Measurements from ENCODE around the gene DUSP22.

DUSP22 gene

GRCh38 chr6:296151-297122, 4.2 kb downstream of the DUSP22 start:
- DNase-seq (ENCODE audit: low spot score), result no peak

DNA sequence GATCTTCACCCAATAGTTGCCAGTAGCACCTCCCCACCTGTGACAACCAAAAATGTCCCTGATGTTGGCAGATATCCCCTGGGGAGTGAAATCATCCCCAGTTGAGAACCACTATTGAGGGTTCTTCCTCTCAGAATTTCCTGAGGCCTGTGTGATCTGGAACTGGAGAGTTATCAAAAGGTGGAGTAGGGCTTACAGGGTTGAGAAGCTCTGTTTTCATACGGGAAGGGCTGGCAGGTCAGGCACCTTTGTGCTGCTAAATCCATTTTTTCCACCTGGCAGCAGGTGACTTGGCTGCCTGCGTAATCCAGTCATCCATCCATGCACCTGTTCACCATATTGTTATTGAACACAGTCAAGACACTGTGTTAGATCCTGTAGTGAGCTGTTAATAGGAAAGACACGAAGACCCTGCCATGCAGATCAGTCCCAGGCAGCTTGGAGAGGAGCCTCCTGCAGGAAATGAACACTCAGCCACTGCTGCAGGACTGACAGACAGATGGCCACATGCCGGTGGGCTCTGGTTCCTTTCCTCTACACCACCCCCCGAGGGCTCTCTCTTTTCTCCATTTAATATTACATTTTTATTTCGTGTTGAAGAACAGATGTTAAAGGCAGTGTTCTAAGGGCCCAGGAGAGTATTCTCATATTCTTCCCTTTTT, 5.4 kb downstream of the DUSP22 start:
- no peak for DNase-seq (ENCODE audit: low spot score)

DNA sequence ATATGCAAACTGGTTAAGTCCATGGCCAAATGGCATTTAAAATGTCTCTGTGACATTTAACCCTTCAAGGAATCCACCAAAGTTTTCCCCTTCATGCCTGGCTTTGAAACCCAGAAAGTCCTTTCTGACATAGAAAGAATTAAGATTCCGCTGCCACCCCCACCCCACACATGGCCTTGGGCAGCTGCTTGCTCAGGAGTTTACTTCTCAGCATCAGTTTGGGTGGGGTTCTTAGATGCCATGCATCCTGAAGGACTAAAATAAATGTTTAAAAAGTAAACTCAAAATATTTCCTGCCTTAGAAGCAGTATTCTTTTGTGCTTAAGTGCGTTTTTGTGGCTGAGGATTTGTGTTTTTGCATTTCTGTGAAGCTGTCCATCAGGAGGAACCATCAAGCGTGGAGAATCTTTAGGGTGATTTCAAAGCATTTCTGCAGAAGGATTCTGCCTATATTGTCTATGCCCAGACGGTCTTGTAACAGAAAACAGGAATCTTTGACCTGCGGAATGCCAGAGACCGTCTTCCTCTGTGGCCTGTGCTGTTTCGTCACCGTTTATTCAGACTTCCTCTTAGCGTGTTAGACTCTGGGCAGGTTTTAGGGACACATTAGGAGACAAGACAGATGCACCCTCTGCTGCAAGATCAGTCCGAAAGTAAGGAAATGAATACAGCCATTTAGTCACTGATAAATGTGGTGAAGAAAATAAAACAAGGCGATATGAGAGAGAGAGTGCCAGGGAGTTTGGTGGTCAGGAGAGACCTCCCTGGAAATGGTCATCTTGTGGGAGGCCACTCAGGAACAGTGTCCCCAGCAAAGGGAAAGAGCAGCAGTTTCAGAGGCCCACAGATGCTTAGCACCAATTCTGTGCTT, 6.2 kb downstream of the DUSP22 start:
- no peak for DNase-seq (ENCODE audit: low spot score)

DNA sequence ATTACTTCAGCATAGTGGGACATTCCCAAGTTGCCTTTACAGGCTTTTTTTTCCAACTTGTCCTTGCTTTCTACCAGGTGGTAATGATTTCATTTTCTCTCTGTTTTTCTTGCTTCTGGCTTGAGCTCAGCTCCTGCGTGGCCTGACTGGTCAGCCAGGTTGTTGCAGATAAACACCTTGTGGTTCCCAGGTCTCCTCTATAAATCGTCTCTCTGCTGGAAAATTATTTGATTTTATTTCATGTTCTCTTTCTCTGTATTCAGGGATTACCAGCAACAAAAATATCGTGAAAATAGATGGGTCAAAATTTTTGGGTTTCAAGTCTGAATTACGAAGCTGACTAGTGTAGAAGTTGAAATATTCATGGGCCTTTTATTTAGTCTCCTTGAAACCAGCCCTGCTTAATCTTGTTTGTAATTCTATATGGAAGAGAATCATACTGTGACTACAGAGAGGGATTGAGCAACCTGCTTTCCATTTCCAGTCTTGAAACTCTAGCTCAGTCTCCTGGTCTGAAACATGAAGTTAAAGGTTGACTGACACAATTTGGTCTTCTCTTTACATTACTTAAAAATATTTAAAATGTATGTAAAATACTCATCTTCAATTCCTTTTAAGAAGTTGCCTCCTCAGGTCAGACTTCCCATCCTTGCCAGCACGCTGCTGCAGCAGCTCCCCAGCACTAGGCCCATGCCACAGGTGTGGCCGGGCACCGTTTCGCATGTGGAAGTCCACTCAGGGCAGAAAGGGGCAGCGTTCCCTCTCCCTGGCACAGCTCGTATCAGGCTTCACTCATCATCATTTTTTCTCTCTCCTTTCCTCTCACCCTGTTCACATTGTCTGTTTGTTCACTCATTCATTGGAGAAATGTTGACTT, 7.1 kb downstream of the DUSP22 start:
- no peak for DNase-seq (ENCODE audit: low spot score)

GRCh38 chr6:300026-300425, 7.7 kb downstream of the DUSP22 start:
- DNase-seq (ENCODE audit: low spot score), result no peak

DNA sequence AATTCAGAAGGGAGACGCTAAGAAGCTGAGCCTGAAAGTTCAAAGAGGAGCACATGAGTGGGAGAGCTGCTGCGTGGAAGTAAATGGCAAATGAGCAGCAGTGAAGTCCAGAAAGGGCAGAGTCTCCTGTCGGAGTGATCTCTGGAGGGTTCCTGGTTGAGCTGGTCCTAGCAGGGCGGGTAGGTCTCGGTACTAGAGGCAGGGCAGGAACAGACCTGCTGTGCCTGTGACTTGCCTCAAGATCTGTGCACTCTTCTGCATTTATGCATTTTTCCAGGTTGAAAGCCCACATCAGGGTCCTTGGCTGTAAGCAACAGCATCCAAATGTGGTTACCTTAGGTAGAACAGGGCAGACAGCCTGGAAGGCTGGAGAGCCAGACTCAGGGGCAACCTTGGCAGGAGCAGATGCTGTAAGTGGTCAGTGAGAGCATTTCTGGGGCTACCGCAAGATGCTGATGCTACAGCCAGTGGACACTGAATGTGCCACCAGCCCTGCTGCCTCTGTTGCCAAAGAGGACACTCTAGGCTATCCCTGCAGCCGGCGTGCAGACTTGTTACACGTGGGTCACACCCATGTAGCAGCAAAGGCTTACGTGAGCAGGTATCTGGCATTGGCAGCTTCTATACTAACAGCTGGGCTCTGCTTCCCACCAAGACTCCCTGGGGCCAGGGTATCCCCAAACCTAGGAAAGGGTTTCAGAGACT, 8.4 kb downstream of the DUSP22 start:
- no peak for DNase-seq (ENCODE audit: low spot score)

- DNase-seq (ENCODE audit: low spot score), result no peak
Observed at GRCh38 chr6:301526-301925, 9.2 kb downstream of the DUSP22 start.

GRCh38 chr6:301929-302705, 9.8 kb downstream of the DUSP22 start:
- no peak for DNase-seq (ENCODE audit: low spot score)

DNA sequence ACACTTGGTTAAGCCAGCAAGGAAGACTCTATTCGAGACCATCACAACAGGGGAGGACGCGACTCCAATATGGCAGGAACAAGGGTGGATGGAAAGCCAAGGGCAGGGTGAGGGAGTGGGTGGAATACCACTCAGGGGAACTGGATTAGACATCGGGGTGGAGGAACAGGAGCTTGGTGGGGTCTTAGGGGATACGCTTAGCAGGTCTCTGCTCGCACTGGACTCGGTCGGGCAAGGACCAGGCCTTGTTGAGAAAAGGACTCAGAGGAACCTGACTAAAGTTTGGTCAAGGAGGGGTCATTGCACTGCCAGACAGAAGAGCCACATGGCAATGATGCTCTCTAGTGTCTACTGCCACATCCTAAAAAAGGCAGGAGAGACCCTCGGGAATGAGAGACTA, 10.5 kb downstream of the DUSP22 start:
- DNase-seq (ENCODE audit: low spot score), result no peak

- no peak for DNase-seq (ENCODE audit: low spot score)
Observed at GRCh38 chr6:303263-303662, 11.0 kb downstream of the DUSP22 start.

DNA sequence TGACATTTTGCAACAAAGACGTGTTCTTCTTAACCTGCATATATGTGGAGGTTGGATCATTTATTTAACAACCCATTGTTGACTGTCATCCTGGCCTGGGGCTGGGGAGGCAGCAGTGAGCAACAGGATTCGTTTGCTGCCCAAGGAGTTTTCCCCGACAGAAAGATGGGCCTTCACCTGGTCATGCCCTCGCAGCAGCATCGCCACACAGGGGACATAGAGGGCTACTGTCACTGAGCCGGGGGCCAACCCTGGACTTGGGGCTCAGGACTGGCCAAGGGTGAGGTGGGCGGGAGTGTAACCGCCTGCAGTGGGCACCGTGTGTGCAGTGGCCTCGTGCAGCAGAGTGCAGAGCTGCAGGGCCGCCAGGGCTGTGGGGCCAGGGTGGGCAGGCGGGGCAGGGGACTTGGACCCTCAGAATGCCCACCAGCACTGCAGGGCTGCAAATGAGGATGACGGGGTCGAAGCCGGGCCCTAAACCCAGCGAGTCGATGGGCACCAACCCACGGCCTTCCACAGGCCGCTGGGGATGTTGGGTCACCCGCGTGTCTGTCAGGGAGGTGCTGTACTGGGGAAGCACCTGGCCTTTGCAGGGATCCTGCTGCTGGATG, 11.8 kb downstream of the DUSP22 start:
- no peak for DNase-seq (ENCODE audit: low spot score)

DNA sequence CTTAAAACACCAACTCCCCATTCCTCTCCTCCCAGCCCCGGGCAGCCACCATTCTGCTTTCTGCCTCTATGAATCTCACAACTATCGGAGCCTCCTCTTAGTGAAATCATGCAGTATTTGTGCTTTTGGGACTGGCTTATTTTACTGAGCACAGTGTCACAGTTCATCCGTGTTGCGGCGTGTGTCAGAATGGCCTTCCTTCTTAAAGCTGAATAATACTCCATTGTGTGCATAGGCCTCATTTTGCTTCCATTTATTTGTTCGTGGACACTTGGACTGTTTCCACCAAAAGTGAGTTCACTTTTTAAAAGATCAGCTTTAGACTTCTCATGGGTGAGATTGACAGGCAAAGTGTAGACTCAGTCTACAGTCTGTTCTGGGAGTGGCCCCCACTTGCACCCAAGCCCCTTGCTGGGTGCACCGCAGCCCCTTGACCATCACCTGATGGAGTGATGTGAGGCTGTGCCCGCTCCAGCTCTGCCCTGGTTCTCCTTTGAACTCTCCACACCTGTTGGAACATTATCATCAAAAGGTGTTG, 12.6 kb downstream of the DUSP22 start:
- DNase-seq (ENCODE audit: low spot score), result no peak

- DNase-seq (ENCODE audit: low spot score), result no peak
Observed at GRCh38 chr6:305371-306206, 13.3 kb downstream of the DUSP22 start.

- no peak for DNase-seq (ENCODE audit: low spot score)
Observed at GRCh38 chr6:306641-307061, 14.4 kb downstream of the DUSP22 start.

DNA sequence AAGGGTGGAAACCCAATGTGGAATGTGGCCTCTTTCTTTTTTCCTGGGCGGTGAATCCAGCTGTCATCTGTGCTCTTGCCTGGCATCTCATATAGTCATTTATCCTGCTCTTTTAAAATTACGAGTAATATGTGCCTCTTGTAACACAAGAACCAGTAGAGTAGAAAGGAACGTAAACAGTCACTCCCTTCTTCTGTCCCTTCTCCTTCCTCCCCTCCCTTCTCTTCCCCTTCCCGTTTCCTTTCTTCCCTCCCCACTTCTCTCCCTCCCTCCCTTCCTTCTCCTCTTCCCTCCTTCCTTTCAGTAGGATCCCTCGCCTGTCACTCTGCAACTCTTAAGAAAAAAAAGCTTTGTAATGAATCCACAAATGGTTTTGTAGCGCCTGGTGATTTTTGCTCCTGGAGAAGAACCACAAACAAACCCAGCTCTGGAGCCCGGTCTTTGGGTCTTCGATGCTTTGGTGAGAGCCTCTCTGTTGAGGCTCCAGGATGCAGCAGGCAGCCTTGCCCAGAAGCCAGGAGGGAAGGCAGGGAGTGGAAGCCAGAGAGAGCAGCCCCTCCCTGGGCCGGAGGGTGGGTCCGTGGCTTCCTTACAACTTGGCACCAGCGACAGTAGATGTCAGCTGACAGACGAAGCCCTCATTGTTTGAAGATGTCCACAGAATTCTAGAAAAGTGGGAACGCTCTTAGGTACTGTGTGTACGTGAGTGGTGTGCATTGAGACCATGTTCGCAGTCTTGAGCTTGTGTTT, 15.0 kb downstream of the DUSP22 start:
- DNase-seq (ENCODE audit: low spot score), result no peak

DNA sequence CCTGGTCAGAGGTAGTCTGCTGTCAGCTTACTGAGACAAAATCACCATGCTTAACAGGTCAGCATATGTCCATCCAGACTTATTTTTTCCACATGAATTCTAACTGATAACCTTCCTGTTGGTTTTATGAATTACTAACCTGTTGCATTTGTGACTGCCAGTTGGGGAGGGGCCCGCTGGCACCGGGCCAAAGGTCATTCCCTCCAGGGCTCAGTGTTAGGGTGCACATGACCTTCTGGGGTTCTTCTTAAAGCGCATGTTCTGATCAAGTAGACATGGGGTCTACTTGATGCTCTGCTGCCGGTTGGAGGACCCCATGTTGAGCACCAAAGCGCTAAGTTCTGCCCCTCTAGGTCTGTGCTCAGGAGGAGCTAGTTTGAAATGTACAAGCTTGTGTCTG, 15.6 kb downstream of the DUSP22 start:
- no peak for DNase-seq (ENCODE audit: low spot score)

DNA sequence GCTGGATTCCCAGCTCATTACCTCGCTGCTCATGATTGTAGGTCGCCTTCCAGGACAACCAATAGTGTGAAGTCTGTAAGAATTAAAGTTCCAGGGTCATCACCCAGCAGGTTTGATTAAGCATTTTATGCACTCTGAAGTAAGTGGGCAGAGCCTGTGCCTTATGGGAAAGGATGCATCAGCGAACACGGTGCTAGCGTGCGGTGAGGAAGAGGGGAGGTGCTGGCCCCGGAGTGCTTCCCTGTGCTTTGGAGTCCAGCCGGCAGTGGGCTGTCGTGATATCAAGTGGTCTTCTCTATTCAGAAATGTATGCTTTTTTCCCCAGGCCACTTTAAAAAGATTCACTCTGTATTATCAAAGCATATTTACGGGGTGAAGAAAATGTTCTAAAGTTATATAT, 16.0 kb downstream of the DUSP22 start:
- no peak for DNase-seq (ENCODE audit: low spot score)

- no peak for DNase-seq (ENCODE audit: low spot score)
Observed at GRCh38 chr6:308768-309167, 16.5 kb downstream of the DUSP22 start.

Measured in CD4-positive, alpha-beta T cell treated with Interleukin-15 for 4 hours (primary cell).